Progenitor cell of endocrine pancreas (in vitro differentiated cells): ENCODE results near the gene PALMD. TPM values are rescaled to one million over a fixed set of nuclear protein-coding genes. Genes with fewer than 3 reads are reported as not detected.

Experiments used
- DNase-seq: peaks from one replicate; pipeline ENCODE4 v3.0.0; 2021; ENCODE audit warnings: low spot score; ENCODE audit not compliant: unreplicated experiment
- H3K27ac Mint-ChIP-seq: 2 replicates; pipeline ENCODE4 v1.8.0; 2021; ENCODE audit warnings: mild to moderate bottlenecking, moderate library complexity, mixed read lengths
- H3K27me3 Mint-ChIP-seq: 2 replicates; pipeline ENCODE4 v1.8.0; 2021; ENCODE audit warnings: mixed read lengths
- H3K36me3 Mint-ChIP-seq: 2 replicates; pipeline ENCODE4 v1.8.0; 2022; ENCODE audit warnings: mixed read lengths; ENCODE audit not compliant: insufficient read depth
- H3K4me1 Mint-ChIP-seq: 2 replicates; pipeline ENCODE4 v1.8.0; 2021; ENCODE audit warnings: low read depth, mixed read lengths
- H3K4me3 Mint-ChIP-seq: 2 replicates; pipeline ENCODE4 v1.8.0; 2021; ENCODE audit warnings: low read depth, mild to moderate bottlenecking, moderate library complexity, mixed read lengths
- H3K9me3 Mint-ChIP-seq: 2 replicates; pipeline ENCODE4 v1.8.0; 2021; ENCODE audit warnings: low read depth, mixed read lengths
- CTCF ChIP-seq: fragments of 200-600 bp; sonication (generic); IDR thresholded peaks from one replicate; pipeline ENCODE4 v1.5.0; 2021; ENCODE audit warnings: antibody characterized with exemption, mild to moderate bottlenecking; ENCODE audit not compliant: unreplicated experiment
- total RNA-seq: library from RNA; stranded (reverse); gene quantifications from 2 replicates; pipeline ENCODE4 v1.2.1, GENCODE V29; 2021

The PALMD gene
- total RNA-seq, 1 donor from 2014 or later = 4.5 TPM

- Mint-ChIP-seq H3K27me3 (no peaks in the 10 kb centered on the region), H3K27ac (peak overlapping the region; percentile 91), H3K36me3 (no peaks in the 10 kb centered on the region), H3K9me3 (no peaks in the 10 kb centered on the region), H3K4me3 (peak overlapping the region; percentile 4), H3K4me1 (peaks cover 29% of the 10 kb centered on the region)
- DNase-seq = no peak
- TF ChIP-seq CTCF = no peak
These were observed 710 bp upstream of the PALMD start for GRCh38 chr1:99645203-99645602.

GRCh38 chr1:99646868-99647267 is 955 bp downstream of the PALMD start:
- H3K9me3 Mint-ChIP-seq = no peaks in the 10 kb centered on the region
- DNase-seq = no peak
- peaks cover 29% of the 10 kb centered on the region for H3K4me1 Mint-ChIP-seq
- H3K36me3 Mint-ChIP-seq = no peaks in the 10 kb centered on the region
- no peak overlapping the region for H3K27ac Mint-ChIP-seq
- TF ChIP-seq CTCF = no peak
- H3K4me3 Mint-ChIP-seq = peak overlapping the region; percentile 71
- H3K27me3 Mint-ChIP-seq = no peaks in the 10 kb centered on the region

- H3K4me1 Mint-ChIP-seq = peaks cover 29% of the 10 kb centered on the region
- H3K27ac Mint-ChIP-seq = peak overlapping the region; percentile 7
- TF ChIP-seq CTCF = no peak
- peak overlapping the region; percentile 68 for H3K4me3 Mint-ChIP-seq
- H3K27me3 Mint-ChIP-seq = no peaks in the 10 kb centered on the region
- DNase-seq = no peak
- H3K36me3 Mint-ChIP-seq = no peaks in the 10 kb centered on the region
- no peaks in the 10 kb centered on the region for H3K9me3 Mint-ChIP-seq
These were observed 1.6 kb downstream of the PALMD start for GRCh38 chr1:99647490-99647889.

GRCh38 chr1:99648107-99648506 is 2.2 kb downstream of the PALMD start:
- TF ChIP-seq CTCF = peak; percentile 37
- Mint-ChIP-seq H3K27me3 (no peaks in the 10 kb centered on the region), H3K9me3 (no peaks in the 10 kb centered on the region), H3K36me3 (no peaks in the 10 kb centered on the region), H3K27ac (no peak overlapping the region), H3K4me3 (no peak overlapping the region), H3K4me1 (peaks cover 29% of the 10 kb centered on the region)
- no peak for DNase-seq

GRCh38 chr1:99650030-99650429 is 4.1 kb downstream of the PALMD start:
- Mint-ChIP-seq H3K4me1 (peaks cover 29% of the 10 kb centered on the region), H3K27ac (no peak overlapping the region), H3K27me3 (no peaks in the 10 kb centered on the region), H3K9me3 (no peaks in the 10 kb centered on the region), H3K36me3 (no peaks in the 10 kb centered on the region), H3K4me3 (no peak overlapping the region)
- DNase-seq = no peak
- no peak for TF ChIP-seq CTCF
